DMS79 treated with DMSO at 0.1 percent for 48 hours (cell line): Measurements from ENCODE around the gene PRAMEF1.
"Not testable (repeated sequence)": the region's sequence is repeated elsewhere in the genome, so short reads cannot be mapped to it uniquely, and the experiment has no call there.

ENCODE experiments used
- DNase-seq: peaks from one replicate; lab custom pipeline; 2025; lab: John Stamatoyannopoulos, UW

Gene PRAMEF1

DNA sequence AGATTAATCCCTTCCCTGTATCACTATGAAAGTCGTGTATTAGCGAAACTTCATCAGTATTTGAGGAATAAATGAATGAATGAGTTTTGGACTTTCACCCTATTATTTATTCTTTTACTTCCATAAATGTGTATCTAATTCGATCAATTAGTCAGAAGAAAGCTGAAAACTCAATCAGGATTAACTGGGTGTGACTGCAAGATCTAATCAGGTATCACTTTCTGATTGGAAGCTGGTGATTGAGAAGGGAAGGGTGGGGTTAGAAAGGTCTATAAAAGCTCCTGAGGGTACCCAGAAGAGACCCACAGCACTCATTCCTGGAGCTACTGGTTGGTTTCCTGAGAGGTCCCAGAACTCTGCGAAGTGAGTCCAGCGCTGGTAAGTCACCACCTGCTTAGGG lies at the start of gene PRAMEF1:
TSS of gene PRAMEF1 (plus strand) at position 301 of the 400 bp plus-strand sequence. CDS start 1,831 bp downstream, outside the sequence.
- not testable (repeated sequence) for DNase-seq

GRCh38 chr1:12741946-12742345 lies 49.3 kb upstream of the PRAMEF1 start:
- no peak for DNase-seq

GRCh38 chr1:12745126-12745991 lies 45.8 kb upstream of the PRAMEF1 start:
- no peak for DNase-seq

- no peak for DNase-seq
These were observed 45.2 kb upstream of the PRAMEF1 start, which contains the start of gene CFAP107 for GRCh38 chr1:12745992-12746323. TSS of gene CFAP107 (plus strand) at chr1:12746200. CDS start at chr1:12746431, 231 bp downstream.

DNA sequence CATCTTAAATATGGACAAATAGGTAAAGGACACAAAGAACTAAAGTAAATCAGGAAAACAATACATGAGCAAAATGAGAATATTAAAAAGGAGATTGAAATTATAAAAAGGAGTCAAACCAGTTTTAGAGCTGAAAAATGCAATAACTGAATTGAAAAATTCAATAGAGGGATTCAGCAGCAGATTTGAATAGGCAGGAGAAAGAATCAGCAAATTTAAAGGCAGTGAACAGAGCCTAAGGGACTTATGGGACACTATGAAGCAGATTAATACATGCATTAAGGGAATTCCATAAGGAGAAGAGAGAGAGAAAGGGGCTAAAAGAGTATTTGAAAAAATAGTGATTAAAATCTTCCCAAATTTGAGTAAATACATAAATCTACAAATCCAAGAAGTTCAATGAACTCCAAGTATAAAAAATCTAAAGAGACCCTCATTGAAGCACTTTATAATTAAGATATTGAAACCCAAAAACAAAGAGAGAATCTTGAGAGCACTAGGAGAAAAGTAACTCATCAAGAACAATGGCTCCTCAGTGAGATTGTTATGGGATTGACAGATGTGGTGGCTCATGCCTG lies 42.3 kb upstream of the PRAMEF1 start:
- DNase-seq, result no peak

DNA sequence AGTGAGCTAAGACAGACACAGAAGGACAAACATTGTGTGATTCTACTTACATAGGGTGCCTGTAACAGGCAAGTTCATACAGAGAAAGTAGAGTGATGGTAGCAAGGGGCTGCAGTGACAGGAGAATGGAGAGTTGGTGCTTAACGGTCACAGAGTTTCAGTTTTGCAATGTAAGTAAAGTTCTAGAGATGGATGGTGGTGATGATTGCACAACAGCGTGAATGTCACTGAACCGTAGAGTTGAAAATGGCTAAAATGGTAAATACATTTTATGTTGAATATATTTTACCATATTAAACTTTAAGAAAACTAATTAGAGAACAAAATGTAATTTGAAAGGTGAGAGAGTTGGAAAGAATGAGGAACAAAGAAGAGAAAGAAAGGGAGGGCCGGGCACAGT lies 36.5 kb upstream of the PRAMEF1 start:
- no peak for DNase-seq

DNA sequence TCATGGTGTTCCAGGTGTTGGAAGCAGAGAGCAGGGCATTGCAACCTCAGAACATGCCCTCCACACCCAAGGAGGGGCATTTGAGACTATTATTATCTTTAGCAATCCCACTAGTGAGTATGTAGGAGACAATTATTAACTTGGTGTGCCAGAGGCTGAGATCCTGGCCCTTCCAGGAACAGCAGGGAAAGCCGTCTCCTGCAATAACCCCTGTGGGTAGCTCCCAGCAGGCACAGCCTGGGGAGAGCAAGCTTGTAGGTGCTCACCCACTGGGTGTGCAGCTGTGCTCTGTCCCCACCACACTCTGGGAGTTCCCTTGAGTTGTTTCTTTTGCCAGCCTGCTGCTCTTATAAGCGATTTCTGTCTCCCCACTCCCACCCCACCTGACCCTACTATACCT lies 34.9 kb upstream of the PRAMEF1 start:
- DNase-seq, result no peak

- DNase-seq, result no peak
These were observed 34.3 kb upstream of the PRAMEF1 start for GRCh38 chr1:12756768-12757413.

GRCh38 chr1:12757836-12758235 lies 33.4 kb upstream of the PRAMEF1 start:
- DNase-seq, result no peak

GRCh38 chr1:12760256-12760795 lies 30.9 kb upstream of the PRAMEF1 start:
- no peak for DNase-seq

- DNase-seq, result no peak
These were observed 29.4 kb upstream of the PRAMEF1 start for GRCh38 chr1:12761781-12762180.

DNA sequence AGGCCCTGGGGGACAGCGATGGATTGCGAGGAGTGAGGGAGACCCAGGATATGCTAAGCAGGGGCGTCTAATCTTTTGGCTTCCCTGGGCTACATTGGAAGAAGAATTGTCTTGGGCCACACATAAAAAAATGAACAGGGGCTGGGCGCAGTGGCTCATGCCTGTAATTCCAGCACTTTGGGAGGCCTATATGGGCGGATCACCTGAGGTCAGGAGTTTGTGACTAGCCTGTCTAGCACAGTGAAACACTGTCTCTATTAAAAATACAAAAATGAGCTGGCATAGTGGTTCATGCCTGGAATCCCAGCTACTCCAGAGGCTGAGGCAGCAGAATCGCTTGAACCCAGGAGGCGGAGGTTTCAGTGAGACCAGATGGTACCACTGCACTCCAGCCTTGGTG lies 28.4 kb upstream of the PRAMEF1 start:
- no peak for DNase-seq

- DNase-seq, result no peak
These were observed 27.7 kb upstream of the PRAMEF1 start for GRCh38 chr1:12763479-12763878.

DNA sequence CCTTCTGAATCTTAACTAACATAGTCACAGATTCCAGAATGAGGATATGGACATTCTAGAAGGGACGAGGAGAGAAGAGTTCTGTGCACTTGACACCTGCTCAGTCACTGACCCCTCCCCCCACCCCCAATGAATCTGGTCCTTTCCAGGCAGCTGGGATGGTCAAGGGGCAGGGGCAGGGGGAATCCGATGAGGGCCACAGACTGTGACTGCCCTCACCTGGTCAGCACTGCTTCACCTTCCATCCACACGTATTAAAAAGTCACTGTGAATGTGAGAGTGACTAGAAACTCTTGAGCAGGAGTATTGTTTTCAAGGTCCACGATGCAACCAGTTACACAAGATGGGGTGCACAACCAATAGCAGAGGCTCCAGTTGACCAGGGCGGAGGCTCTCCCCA lies 27.2 kb upstream of the PRAMEF1 start:
- no peak for DNase-seq

DNA sequence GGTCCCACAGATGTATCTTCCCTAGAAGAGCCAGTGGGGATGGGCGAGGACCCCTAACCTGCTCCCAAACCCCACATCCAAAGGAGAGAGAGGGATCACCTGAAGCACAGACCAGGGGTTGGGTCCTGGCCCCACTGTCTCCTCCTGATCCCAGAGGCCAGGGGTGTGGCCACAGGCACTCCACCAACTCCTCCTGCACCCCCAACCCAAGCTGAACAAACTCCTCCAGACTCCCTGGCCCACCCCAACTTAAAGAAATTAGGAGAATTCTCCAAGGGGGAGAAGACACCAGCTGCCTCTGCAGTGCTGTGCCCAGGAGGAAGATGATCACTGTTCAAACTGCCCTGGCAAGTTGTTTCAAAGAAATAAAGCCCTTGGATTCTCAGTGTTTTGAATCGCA lies 22.2 kb upstream of the PRAMEF1 start:
- no peak for DNase-seq

GRCh38 chr1:12769976-12770505 lies 21.2 kb upstream of the PRAMEF1 start:
- DNase-seq, result no peak

- DNase-seq, result no peak
These were observed 20.6 kb upstream of the PRAMEF1 start for GRCh38 chr1:12770620-12771019.

- DNase-seq, result no peak
These were observed 20.0 kb upstream of the PRAMEF1 start for GRCh38 chr1:12771186-12771585.

- DNase-seq, result no peak
These were observed 18.7 kb upstream of the PRAMEF1 start for GRCh38 chr1:12772520-12772919.

DNA sequence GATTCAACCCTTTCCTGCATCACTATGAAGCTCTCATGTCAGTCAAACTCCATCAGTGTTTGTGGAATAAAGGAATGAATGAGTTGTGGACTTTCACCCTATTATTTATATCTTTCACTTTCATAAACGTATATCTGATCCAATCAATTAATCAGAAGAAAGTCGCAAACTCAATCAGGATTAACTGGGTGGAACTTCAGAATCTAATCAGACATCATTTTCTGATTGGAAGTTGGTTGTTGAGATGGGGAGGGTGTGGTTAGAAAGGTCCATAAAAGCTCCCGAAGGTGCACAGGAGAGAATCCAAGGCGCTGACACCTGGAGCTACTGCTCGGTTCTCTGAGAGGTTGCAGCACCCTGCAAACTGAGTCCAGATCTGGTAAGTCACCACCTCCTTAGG lies 17.8 kb upstream of the PRAMEF1 start, which contains the start of gene PRAMEF12:
TSS of gene PRAMEF12 (plus strand) at position 301 of the 400 bp plus-strand sequence. CDS start 1,130 bp downstream, outside the sequence.
- no peak for DNase-seq

DNA sequence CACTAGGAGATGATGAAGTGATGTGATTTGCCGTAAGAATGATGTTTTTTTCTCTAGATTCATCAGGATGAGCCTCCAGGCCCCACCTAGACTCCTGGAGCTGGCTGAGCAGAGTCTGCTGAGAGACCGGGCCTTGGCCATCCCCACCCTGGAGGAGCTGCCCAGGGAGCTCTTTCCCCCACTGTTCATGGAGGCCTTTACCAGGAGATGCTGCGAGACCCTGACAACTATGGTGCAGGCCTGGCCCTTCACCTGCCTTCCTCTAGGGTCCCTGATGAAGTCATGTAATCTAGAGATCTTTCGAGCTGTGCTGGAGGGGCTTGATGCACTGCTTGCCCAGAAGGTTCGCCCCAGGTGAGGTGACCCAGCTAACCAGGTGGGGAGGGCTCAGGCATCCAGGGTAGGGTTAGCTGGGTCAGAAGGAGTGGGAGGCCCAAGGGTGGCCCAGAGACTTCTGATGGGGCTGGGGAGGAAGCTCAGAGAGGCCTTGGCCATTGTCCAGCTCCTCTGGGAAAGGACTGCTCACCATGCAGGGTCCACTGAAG lies 16.3 kb upstream of the PRAMEF1 start:
- no peak for DNase-seq

DNA sequence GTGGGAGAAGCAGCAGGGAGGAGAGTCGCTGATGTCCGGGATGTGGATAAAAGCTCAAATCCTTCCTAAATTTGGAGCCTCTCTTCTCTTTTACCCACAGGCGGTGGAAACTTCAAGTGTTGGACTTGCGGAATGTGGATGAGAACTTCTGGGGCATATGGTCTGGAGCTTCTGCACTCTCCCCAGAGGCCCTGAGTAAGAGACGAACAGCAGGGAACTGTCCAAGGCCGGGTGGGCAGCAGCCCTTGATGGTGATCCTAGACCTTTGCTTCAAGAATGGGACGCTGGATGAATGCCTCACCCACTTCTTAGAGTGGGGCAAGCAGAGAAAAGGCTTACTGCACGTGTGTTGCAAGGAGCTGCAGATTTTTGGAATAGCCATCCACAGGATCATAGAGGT lies 15.8 kb upstream of the PRAMEF1 start:
- DNase-seq, result no peak
